ENCODE results near the gene NOVA2. TPM values are rescaled to one million over a fixed set of nuclear protein-coding genes. Genes with fewer than 3 reads are reported as not detected.

The NOVA2 gene
- total RNA-seq, 8 experiments from 2014 or later: 0.09 to 23.5 (median 11.0) TPM

DNA sequence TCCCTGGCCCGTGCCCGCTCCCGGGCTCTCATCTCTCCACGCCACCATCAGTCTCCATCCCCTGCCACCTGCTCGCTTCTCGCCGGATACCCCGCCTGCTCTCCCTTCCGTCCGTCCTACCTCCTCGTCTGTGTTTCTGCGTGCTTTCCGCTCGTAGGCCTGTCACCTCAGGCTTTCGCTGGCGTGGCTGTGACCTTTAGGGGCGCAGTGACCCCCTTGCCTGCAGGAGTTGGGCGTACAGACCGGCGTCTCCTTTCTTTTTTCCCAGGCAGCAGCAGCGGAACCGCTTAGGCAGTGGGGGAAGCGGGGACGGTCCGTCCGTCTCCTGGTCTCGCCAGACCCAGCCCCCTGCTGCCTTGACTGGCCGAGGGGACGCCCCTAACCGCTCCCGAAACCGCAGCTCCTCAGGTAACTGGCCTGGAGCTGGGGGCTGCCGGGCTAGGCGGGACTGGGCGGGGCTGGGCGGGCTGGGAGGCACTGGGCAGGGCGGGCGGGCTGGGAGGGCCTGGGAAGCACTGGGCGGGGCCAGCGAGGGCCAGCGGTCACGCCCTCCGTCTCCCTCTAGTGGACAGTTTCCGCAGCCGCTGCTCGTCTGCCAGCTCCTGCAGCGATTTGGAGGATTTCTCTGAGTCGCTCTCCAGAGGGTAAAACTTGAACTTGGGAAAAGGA is 42.9 kb upstream of the NOVA2 start:
- ATAC-seq (replicated peaks in 6 of 8): peak; percentile 29 to 84 (median 52)
- peak overlapping the region; percentile 26 to 39 (median 36) for H3K4me3 ChIP-seq
- H3K27ac ChIP-seq: no peak overlapping the region
- WGBS, 10 experiments: 0 to 19% (median 10%) methylated on average over 1 to 10 of the region's 48 CpGs; no CpG with 5 or more reads in 5 of the 10 experiments
- in situ Hi-C loops (cut with MboI; ENCODE audit: low pct_unique_long_range_greater_than_20kb in 2 of 9, low sequenced_read_pairs in 9 of 9, unreplicated experiment in 9 of 9): no loop called here
- H3K4me1 ChIP-seq (replicated peaks in 1 of 2): peaks cover 19 to 26% of the 10 kb centered on the region in 2 donors

DNA sequence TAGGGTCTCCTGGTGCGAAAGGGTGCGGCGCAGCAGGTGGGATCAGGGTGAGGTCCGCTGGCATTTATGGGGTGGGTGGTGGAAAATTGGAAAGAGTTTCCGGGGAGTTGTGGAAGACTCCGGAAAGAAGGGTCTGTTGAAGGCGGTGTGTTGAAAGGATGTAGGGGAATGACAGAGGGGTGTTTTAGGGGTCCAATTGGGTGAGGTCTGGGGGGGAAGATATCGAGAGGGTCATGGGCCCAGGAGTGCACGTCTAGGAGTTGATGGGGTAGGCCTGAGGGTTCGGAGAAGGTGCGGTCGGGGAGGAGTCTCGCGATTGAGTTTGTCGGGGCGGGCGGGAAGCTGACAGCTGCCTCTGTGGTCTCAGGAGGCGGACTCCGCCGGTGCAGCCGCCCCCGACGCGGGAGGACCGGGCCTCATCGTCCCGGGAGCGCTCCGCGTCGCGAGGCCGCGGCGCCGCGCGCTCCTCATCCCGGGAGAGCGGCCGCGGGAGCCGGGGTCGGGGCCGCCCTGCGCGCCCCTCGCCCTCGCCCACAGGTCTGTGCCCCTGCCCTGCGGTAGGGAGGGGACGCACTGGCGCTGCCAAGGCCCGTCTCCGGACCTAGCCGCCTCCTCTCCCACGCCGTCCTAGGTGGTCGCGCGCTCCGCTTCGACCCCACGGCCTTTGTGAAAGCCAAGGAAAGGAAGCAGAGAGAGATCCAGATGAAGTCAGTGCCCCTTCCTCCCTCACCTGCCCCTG is 42.2 kb upstream of the NOVA2 start:
- Histone ChIP-seq H3K4me1 (replicated peaks in 1 of 2) (peaks cover 17 to 22% of the 10 kb centered on the region in 2 donors), H3K4me3 (peak overlapping the region; percentile 26 to 39 (median 36)), H3K27ac (no peak overlapping the region)
- ATAC-seq (replicated peaks in 6 of 8): peak in 6 of 8 experiments; percentile 3 to 8 (median 6)
- WGBS, 10 experiments: 16% methylated on average over 11 of the region's 63 CpGs; no CpG with 5 or more reads in 9 of the 10 experiments
- in situ Hi-C loops (cut with MboI; ENCODE audit: low pct_unique_long_range_greater_than_20kb in 2 of 9, low sequenced_read_pairs in 9 of 9, unreplicated experiment in 9 of 9): no loop called here

DNA sequence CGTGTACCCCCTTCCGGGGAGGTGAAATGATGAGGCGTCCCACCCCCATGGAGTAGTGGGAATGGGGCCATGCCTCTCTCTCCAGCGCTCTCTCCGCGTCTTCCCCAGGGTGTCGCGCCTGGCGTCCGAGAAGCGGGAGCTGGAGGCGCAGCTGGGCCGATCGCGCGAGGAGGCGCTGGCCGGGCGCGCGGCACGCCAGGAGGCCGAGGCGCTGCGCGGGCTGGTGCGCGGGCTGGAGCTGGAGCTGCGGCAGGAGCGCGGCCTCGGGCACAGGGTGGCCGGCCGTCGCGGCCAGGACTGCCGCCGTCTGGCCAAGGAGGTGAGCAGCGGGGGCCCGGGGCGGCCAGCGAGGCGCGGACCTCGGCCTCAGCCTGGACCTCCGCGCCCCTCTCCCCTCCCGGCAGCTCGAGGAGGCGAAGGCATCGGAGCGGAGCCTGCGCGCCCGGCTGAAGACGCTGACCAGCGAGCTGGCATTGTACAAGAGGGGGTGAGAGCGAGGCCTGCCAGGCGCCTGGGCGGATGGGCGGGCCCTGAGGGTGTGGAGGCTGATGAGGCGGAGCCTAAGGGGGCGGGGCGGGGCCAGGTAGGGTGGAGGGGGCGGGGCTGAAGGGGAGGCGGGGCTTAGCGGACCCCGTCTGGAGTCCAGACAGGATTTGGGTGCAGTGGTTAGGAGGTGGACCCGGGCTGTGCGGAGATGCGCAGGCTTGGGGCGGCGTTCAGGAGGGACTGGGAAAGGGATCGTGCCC is 41.4 kb upstream of the NOVA2 start:
- 0 to 20% methylated on average over 1 to 5 of the region's 74 CpGs; no CpG with 5 or more reads in 8 of the 10 experiments for WGBS, 10 experiments

DNA sequence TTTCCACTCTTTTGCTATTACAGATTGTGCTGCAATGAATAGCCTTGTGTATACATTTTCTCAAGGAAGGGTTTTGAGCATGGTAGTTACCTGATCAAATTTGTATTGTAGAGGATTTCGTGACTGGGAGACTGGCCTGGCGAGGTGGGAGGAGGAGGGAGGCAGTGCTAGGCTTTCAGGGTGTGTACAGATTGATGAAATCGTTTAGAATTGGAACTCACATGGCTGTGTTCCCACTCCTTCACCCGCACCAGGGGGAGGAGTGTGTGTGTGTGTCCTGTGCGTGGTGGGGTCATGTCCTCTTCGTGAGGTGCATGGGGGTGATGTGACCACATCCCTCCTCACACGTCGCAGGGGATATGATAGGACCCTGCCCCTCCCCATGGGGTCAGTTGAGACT is 40.9 kb upstream of the NOVA2 start:
- ATAC-seq (replicated peaks in 6 of 8): peak in 5 of 8 experiments; percentile 1 to 48 (median 42)
- 14 to 100% (median 69%) methylated on average over 1 to 5 of the region's 8 CpGs; no CpG with 5 or more reads in 5 of the 10 experiments for WGBS, 10 experiments
- H3K4me3 ChIP-seq: peak overlapping the region; percentile 10 to 39 (median 20)
- no peak overlapping the region for H3K27ac ChIP-seq
- in situ Hi-C loops (cut with MboI; ENCODE audit: low pct_unique_long_range_greater_than_20kb in 2 of 9, low sequenced_read_pairs in 9 of 9, unreplicated experiment in 9 of 9): no loop called here
- peaks cover 17 to 24% of the 10 kb centered on the region in 2 donors for H3K4me1 ChIP-seq (replicated peaks in 1 of 2)

More for the DNA sequence above, 41.4 kb upstream of the NOVA2 start:
- Histone ChIP-seq H3K27ac (peak overlapping the region in 1 of 2 donors; percentile 15), H3K4me3 (peak overlapping the region; percentile 10 to 39 (median 36)), H3K4me1 (replicated peaks in 1 of 2) (peaks cover 17 to 22% of the 10 kb centered on the region in 2 donors)
- in situ Hi-C loops (cut with MboI; ENCODE audit: low pct_unique_long_range_greater_than_20kb in 2 of 9, low sequenced_read_pairs in 9 of 9, unreplicated experiment in 9 of 9): no loop called here
- peak in 7 of 8 experiments; percentile 26 to 78 (median 72) for ATAC-seq (replicated peaks in 6 of 8)

DNA sequence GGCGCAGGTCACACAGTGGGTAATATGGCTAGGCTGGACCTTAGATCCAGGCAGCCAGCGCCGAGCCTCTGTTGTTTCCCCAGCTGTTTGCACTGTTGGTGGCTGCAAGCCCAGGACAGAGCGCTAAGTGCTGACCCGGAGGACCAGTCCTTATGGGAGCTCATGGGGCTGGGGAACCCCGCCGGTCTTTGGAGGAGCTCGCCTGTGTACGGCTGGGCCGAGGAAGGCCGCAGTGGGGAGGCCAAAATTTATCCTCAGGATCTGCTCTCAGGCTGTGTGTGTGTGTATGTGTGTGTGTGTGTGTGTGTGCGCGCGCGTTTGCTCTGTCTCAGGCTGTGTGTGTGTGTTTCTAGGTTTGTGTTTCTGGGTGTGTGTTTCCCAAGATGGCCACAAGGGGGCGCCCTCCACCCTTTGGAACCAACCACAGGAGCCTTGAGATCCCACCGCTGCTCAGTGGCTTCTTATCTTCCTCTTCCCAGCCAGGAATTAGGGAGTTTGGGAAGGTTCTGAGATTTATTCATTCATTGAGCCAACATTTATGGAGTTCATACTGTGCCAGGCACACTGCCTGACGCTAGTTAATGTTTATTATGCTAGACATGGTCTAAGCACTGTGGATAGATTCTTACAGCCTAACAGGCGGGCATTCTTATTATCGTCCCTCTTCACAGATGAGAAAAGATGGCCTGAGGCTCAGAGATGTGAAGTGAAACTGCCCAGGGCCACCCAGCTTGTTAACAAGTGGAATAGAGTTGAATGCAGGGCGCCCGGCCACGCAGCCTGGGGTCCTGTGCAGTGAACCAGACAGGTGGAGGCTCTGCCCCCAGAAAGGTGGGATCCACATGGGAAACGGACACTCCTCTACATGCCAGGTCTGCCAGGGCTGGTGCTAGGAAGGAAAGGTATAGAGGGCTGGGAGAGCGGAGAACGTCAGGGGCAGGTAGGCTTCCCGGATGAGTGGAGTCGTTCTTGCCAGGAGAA is 36.2 kb upstream of the NOVA2 start:
- WGBS, 10 experiments: 38 to 100% (median 80%) methylated on average over 1 to 20 of the region's 28 CpGs
- peak overlapping the region in 1 of 2 donors; percentile 33 for H3K27ac ChIP-seq
- in situ Hi-C loops (cut with MboI; ENCODE audit: low pct_unique_long_range_greater_than_20kb in 2 of 9, low sequenced_read_pairs in 9 of 9, unreplicated experiment in 9 of 9): no loop called here
- peak; percentile 72 to 98 (median 82) for ATAC-seq (replicated peaks in 6 of 8)
- H3K4me1 ChIP-seq (replicated peaks in 1 of 2): peaks cover 8 to 16% of the 10 kb centered on the region in 2 donors
- no peak overlapping the region for H3K4me3 ChIP-seq

DNA sequence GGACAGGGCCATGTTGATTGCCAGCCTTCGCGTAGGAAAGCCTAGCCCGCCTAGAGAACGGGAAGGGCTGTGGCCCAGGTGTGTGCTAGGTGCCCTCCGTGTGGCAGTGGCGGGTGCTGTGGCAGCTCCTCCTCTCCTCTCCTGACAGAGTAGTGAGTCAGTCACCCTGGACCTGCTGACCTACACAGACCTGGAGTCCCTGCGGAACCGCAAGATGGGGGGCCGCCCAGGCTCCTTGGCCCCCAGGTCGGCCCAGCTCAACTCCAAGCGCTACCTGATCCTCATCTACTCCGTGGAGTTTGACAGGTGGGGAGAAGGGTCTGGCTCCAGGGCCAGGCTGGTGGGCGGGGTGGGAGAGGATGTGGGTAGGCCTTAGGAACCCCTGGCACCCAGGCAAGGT is 32.7 kb upstream of the NOVA2 start:
- no peak for ATAC-seq (replicated peaks in 6 of 8)
- Histone ChIP-seq H3K4me3 (no peak overlapping the region), H3K27ac (peak overlapping the region in 1 of 2 donors; percentile 15), H3K4me1 (replicated peaks in 1 of 2) (peaks cover 3 to 10% of the 10 kb centered on the region in 2 donors)
- in situ Hi-C loops (cut with MboI; ENCODE audit: low pct_unique_long_range_greater_than_20kb in 2 of 9, low sequenced_read_pairs in 9 of 9, unreplicated experiment in 9 of 9): no loop called here
- WGBS, 10 experiments: 67 to 97% methylated on average over 1 to 5 of the region's 13 CpGs; no CpG with 5 or more reads in 8 of the 10 experiments

DNA sequence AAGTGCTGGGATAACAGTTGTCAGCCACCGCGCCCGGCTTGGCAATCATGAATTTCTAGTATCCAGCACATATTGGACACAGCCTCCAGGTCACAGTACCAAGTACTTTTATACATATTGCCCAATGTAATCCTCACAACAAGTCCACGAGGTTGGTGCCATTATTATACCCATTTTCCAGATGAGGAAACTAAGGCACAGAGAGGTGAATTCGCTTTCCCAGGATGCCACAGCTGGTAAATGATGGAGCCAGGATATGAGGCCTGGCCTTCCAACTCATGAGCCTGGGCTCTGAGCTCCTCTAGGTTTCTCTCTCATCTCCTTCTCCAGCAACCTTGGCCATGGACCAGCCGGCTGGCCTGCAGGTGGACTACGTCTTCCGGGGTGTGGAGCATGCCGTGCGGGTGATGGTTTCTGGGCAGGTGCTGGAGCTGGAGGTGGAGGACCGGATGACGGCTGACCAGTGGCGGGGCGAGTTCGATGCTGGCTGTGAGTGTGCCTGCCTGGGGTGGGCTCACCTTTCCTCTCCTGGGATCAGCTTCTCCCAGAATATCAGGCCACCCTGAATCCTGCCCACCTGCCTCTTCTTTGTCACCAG is 29.1 kb upstream of the NOVA2 start:
- in situ Hi-C loops (cut with MboI; ENCODE audit: low pct_unique_long_range_greater_than_20kb in 2 of 9, low sequenced_read_pairs in 9 of 9, unreplicated experiment in 9 of 9): no loop called here
- H3K4me1 ChIP-seq (replicated peaks in 1 of 2): peaks cover 12 to 16% of the 10 kb centered on the region in 2 donors
- ATAC-seq (replicated peaks in 6 of 8): no peak
- no peak overlapping the region for H3K4me3 ChIP-seq
- no peak overlapping the region for H3K27ac ChIP-seq
- WGBS, 10 experiments: 80 to 100% (median 95%) methylated on average over 2 to 9 of the region's 15 CpGs; no CpG with 5 or more reads in 3 of the 10 experiments

DNA sequence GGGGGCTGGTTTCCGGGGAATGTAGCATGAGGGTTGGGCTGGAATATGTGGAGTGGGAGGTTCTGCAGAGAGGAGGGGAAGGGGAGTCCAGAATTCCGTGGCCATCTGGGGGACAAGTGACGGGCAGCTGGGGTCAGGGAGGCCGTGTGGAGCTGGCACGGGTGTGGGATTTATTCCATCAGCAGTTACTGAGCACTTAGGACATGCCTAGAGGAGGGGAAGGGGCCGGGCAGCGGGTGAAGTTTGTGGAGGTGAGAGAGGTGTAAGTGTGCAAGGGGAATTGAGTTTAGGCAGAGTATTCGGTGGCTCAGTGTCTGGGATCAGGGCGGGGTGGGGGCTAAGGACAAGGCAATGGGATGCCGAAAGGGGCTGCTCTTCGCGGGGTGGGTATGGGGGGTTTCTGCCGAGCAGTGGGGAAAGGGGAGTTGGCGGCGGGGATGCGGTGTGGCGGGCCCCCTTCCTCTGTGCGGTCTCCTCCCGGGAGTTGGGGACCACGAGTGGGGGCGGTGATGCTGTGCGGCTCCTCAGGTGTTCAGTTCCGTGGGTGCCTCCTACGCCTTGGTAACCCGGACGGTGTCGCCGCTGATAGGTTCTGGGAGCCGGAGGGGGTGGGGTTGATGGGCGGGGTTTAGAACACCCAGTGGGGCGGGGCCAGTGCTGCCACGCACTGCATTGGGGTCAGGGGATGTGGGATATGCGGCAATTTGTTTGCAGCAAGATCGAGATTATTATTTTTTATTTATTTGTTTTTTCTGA is 27.0 kb upstream of the NOVA2 start:
- peak overlapping the region; percentile 78 to 79 for H3K27ac ChIP-seq
- peak; percentile 21 to 82 (median 58) for ATAC-seq (replicated peaks in 6 of 8)
- H3K4me1 ChIP-seq (replicated peaks in 1 of 2): peaks cover 14 to 18% of the 10 kb centered on the region in 2 donors
- in situ Hi-C loops (cut with MboI; ENCODE audit: low pct_unique_long_range_greater_than_20kb in 2 of 9, low sequenced_read_pairs in 9 of 9, unreplicated experiment in 9 of 9): no loop called here
- peak overlapping the region; percentile 45 to 80 (median 47) for H3K4me3 ChIP-seq
- 0% methylated on average over 1 of the region's 34 CpGs; no CpG with 5 or more reads in 9 of the 10 experiments for WGBS, 10 experiments

DNA sequence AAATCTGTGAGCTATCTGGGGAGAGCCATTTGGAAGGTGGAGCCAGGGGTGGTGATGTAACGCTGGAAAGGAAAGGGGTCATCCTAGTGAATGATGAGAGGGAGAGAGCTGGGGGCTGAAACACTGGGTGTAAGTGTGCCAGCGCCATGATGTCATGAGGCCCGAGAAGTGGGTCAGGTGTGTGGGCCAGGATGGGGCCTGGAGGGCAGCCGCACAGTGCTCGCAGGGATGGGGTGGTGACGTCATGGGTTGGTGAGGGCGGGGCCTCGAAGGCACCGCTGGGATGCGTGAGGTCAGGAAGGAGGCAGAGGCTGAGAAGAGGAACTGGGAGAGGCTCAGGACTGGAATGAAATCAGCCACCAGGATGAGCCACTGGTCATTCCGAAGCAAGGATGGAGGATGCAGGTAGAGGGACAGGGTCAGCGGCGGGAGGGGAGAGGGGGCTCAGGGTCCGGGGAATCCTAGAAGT is 26.0 kb upstream of the NOVA2 start:
- peak overlapping the region; percentile 78 to 79 for H3K27ac ChIP-seq
- WGBS, 10 experiments: 8 to 80% methylated on average over 1 to 2 of the region's 14 CpGs; no CpG with 5 or more reads in 8 of the 10 experiments
- H3K4me3 ChIP-seq: peak overlapping the region; percentile 45 to 80 (median 47)
- peak in 6 of 8 experiments; percentile 2 to 66 (median 59) for ATAC-seq (replicated peaks in 6 of 8)
- in situ Hi-C loops (cut with MboI; ENCODE audit: low pct_unique_long_range_greater_than_20kb in 2 of 9, low sequenced_read_pairs in 9 of 9, unreplicated experiment in 9 of 9): no loop called here
- peaks cover 14 to 18% of the 10 kb centered on the region in 2 donors for H3K4me1 ChIP-seq (replicated peaks in 1 of 2)

DNA sequence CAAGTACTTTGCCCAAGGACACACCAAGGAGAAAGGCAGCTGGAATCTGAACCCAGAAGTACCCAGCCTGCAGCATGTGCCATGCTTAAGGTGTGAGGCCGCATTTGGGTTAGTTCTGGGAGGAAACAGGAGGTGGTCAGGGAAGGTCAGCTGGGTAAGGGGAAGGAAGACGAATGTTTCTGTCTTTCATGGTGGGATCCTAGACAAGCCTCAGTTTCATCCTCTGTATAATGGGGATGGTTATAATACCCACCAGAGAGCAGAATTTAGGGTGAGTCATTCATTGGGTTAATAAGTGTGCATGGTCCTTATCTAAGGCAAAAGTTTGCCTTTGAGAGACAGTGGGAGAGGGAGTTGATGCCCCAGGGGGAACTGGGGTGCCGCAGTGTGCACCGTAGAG is 25.2 kb upstream of the NOVA2 start:
- WGBS, 10 experiments: 80 to 100% (median 100%) methylated on average over 1 to 2 of the region's 4 CpGs; no CpG with 5 or more reads in 2 of the 10 experiments
- no peak for ATAC-seq (replicated peaks in 6 of 8)
- Histone ChIP-seq H3K4me1 (replicated peaks in 1 of 2) (peaks cover 14 to 22% of the 10 kb centered on the region in 2 donors), H3K27ac (peak overlapping the region; percentile 78 to 79), H3K4me3 (no peak overlapping the region)
- in situ Hi-C loops (cut with MboI; ENCODE audit: low pct_unique_long_range_greater_than_20kb in 2 of 9, low sequenced_read_pairs in 9 of 9, unreplicated experiment in 9 of 9): no loop called here

DNA sequence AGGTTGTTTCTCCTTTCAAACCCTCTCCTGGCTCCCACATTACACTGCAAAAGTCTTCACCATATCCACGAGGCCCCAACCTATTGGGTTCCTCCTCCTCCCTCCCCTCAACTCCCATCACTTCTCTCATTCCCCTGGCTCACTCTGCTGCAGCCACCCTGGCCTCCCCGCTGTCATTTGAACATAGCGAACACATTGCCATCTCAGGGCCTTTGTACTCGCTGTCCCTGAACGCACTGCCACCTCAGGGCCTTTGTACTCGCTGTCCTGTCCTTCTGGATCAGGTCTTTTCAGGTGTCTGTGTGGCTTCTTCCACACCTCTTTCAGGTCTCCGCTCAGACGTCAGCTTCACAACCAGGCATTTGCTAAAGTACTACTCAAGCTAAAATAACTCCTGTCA is 23.3 kb upstream of the NOVA2 start:
- Histone ChIP-seq H3K4me1 (replicated peaks in 1 of 2) (peaks cover 14 to 22% of the 10 kb centered on the region in 2 donors), H3K27ac (no peak overlapping the region), H3K4me3 (no peak overlapping the region)
- in situ Hi-C loops (cut with MboI; ENCODE audit: low pct_unique_long_range_greater_than_20kb in 2 of 9, low sequenced_read_pairs in 9 of 9, unreplicated experiment in 9 of 9): no loop called here
- no peak for ATAC-seq (replicated peaks in 6 of 8)
- WGBS, 10 experiments: 76 to 100% (median 91%) methylated on average over 2 to 7 of the region's 8 CpGs; no CpG with 5 or more reads in 2 of the 10 experiments

Measured in motor neuron (in vitro differentiated cells).